ENCODE measurements around the gene GAREM1.

GAREM1 gene

GRCh38 chr18:32286749-32287148 is 183.9 kb downstream of the GAREM1 start:
- no peak for DNase-seq

DNA sequence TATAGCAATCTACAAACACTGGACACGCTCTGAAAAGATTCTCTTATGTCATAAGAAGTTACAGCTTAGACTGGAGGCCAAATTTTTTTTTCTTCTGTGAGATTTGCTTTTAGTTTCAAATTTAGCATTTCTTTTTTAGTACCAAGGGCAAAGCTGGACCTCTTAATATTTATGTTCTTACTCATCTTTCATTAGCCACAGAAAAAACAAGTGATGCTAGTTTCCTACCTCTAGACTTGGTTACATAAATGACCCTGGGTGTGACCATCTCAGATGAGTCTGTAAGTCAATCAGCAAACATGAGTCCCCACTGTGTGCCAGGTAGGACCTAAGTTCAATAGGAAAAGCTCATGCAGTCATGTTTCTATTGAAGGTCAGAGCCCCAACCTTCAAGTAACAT is 186.4 kb downstream of the GAREM1 start:
- no peak for DNase-seq

DNA sequence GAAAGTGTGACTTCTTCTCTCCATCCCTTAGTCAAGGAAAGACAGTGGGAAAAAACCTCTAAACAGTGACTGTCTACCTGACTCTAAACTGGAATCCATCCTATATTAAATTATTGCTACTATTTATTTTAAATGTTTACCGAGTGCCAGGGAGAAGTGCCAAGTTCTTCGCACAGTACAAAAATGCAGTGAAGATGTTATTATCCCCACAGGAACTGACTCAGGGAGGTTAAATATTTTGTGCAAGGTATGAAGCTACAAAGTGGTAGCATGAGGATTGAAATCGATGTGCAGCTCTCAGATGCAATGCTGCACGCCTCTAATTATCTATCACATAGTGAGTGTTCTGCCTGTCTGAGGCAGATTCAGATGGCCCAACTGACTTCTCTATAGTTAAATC is 189.8 kb downstream of the GAREM1 start:
- DNase-seq, result no peak

DNA sequence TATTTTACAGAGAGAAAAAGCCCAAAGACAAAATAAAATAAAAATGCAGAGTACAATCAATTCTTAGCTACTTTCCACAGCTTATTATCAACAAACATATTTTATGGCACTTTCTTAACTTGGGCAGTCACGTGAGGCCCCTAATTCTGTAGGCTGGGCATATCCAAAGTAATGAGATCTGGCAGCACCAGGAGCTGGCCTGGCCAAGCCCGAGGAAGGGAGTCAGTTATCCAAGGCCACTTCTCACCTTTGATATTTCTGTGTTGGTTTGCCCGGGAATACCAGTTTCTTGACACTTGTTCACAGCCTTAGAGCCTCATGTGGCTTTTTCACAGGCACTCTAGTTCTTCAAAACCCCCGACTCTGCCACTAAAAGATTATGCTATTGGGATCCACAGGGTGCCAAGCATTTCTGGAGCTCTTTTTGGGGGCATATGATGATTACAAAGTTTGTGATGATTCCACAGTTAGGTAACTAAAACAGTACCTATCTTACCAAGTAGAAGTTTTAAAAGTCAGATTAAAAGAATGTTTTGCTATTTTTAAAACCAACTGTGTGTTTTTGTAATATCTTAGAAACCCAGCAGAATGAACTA is 190.4 kb downstream of the GAREM1 start:
- DNase-seq, result no peak

DNA sequence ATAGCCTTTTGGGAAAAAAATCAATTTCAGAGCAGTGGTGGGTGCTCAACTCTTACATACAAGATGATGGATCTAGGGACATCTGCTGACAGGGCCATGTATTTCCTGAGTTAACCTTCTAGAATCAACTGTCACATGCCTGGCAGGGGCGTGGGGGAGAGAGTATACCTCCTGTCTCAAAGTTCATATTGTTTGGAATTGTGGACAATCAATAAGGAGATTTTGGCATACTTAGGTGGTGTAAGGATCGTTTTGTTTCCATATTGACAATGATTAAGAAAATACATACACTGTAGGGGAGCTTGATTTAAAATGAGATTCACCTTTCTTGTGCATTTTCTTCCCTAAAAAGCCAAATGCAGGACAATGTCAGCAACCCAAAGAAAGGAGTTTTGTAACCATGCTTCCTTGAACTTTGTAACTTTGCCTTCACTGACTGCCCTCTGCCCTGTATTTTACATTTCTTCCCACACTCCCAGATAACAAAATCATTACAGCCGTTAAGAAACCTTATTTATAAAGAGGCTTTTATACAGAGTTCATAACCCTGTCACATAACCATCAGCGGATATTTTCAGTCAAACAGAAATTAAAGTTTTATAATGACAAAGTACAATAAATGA is 192.4 kb downstream of the GAREM1 start:
- no peak for DNase-seq

GRCh38 chr18:32277549-32277948 is 193.1 kb downstream of the GAREM1 start:
- no peak for DNase-seq

GRCh38 chr18:32276906-32277305 is 193.8 kb downstream of the GAREM1 start:
- DNase-seq, result no peak

GRCh38 chr18:32276256-32276655 is 194.4 kb downstream of the GAREM1 start:
- no peak for DNase-seq

GRCh38 chr18:32275221-32275620 is 195.5 kb downstream of the GAREM1 start:
- no peak for DNase-seq

DNA sequence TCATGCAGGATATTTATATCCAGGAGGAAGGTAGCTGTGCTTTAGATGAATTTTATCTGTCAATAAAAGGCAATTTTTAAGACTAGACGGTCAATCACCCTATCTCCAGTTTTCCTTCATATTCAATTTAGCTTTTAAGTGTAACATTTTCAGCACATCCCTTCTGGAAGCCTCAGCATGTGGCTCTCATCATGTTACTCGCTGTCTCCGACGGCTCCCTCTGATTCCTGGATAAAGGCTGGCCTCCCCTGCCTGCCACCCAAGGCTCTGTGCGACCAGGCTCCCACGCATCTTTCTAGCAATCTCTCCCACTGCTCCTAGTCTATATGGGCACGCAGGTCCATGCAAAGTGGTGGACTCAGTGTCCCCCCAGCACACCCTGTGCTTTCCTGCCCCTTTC is 196.4 kb downstream of the GAREM1 start:
- no peak for DNase-seq

DNA sequence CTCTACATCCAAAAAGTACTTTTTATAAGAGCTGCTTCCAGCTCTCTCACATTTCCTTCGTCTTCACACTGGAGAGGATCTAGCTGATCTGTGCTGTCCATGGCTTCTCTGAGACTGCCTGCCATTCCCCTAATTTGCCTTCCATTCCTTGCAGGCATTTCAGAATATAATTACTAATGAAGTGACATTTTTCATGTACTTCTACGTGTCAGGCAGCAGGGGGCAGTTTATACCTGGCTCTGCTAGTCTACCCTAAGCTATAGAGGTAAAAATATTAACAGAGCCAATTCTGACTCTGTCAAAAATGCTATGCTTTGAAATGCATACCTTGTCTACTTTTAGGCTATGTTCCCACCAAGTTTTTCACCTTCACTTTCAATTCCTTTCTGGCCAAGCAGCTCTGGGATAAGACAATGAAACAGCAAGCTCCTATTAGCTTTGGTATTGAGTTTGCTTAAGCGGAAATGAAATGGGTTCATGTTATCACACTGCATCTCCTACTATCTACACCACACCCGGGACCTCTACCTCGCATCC is 198.9 kb downstream of the GAREM1 start:
- DNase-seq, result no peak

- DNase-seq, result no peak
Measured at GRCh38 chr18:32270341-32270740, 200.3 kb downstream of the GAREM1 start.

- DNase-seq, result no peak
Measured at GRCh38 chr18:32267463-32267862, 203.2 kb downstream of the GAREM1 start.

- no peak for DNase-seq
Measured at GRCh38 chr18:32264401-32264800, 206.3 kb downstream of the GAREM1 start.

DNA sequence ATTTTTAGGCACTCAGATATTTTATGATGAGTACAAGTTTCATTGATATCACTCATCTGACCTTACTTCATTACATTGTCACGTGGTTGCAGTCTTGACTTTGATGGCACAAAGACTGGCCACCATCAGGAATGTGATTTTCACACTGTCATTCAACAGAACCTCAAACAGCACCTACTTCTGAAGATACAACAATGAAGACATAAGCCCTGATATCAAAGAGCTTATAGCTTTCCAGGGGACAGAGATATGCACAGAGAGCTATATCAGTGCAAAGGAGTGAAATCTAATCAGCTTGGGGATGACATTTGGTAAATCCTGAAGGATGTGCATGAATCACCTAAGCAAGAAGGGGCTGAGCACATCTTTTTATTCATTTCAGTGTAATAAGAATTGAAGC is 208.6 kb downstream of the GAREM1 start:
- no peak for DNase-seq

- DNase-seq, result no peak
Measured at GRCh38 chr18:32261003-32261402, 209.7 kb downstream of the GAREM1 start.

DNA sequence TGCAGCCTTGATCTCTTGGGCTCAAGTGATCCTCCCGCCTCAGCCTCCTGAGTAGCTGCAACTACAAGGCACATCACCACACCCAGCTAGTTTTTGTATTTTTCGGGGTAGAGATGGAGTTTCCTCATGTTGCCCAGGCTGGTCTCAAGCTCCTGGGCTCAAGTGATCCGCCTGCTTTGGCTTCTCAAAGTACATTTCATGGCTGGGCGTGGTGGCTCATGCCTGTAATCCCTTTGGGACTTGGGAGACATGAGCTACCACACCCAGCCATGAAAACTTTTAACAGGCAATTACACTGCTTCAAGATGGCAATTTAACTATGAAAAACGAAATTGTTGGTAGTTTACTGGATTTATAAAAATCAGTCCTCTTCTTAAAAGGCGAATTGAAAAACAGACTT is 211.1 kb downstream of the GAREM1 start:
- DNase-seq, result no peak

DNA sequence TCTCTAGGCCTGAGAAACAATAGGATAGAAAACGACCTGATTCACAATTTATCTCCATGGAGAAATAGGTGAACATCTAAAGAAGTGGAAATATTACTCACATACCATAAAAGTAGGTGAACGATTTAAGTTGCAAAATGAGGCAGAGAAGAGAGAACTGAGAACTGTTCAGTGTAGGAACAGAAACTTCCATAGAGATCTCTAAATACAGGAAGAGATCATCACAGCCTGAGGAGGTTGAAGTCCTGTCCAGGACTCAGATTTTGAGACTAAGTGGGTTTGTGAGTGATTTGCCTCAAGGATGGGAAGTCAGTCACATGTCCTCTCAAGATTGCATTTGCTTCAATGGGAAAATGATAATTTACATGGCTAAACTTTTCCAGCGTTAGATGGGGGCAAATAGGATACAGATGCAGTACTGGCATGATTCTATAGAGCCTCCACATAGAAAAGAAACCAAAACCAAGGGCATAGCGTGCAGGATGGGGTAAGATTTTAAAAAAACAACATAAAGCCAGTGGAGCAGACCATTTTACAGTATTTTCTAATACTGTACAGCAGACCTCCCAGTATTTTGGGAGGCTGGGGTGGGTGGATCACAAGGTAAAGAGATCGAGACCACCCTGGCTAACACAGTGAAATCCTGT is 212.0 kb downstream of the GAREM1 start:
- peak; percentile 57 for DNase-seq

GRCh38 chr18:32258148-32258547 is 212.5 kb downstream of the GAREM1 start:
- no peak for DNase-seq

DNA sequence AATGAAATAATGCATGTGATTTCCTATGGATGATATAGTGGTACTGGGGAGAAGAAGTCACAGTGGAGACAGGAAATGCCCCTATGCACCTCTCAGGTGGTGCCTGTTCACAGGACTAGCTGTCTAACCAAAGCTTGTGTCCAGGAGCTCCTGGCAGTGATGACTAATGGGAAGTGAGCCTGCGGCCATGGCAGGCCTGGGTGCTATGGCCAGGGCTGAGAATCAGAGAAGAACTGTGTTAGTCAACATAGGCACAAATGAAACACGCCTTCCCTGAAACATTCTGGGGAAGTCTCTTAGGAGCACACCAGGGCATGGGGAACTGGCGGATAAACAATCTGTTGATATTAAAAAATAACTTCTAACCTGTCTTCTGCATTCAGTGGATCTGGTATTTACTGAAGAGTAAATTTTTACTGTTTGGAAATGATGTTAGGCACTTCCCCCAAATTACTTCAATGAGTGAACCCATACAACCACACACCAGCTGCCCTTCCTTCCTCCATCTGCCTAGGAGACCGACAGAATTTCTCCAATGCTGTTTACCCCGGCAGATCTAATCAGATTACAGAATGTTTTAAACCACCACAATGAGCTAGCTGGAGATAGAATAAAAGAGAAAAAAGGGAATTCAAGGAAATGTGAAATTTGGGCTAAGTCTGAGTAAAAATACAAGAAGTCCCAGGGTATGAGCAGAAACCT is 213.4 kb downstream of the GAREM1 start:
- peak; percentile 24 for DNase-seq

- DNase-seq, result no peak
Measured at GRCh38 chr18:32255570-32255969, 215.1 kb downstream of the GAREM1 start.

DNA sequence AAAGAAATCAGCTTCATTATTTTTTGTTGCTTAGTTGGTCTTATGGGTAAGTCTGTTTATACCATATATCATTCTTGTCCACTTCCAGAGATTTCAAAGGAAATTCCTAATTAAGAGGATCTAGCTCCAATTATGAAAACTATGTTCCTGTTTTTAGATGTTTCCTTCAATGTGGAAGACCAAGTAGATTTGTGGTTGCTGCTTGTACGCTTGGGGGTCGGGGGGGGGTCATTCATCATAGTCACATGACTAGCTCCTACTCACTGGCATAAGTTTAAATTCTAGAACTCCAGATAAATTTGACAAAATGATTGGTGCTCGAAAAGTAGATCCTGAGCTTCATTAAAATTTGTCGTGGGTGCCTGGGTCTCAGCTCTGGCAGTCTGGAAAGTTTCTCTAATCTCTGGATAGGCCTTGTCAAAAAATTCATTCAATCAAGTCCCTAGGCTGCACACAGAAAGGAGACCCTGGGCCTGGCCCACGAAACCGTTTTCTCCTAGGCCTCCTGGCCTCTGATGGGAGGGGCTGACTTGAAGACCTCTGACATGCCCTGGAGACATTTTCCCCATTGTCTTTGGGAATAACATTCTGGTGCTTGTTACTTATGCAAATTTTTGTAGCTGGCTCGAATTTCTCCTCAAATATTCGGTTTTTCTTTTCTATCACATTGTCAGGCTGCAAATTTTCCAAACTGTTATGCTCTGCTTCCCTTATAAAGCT is 218.4 kb downstream of the GAREM1 start:
- DNase-seq, result no peak

- DNase-seq, result no peak
Measured at GRCh38 chr18:32251466-32251865, 219.2 kb downstream of the GAREM1 start.

All from MV-4-11 (cell line).